CD8-positive, alpha-beta memory T cell (primary cell): ENCODE results near the gene CCDC138. TPM values are rescaled to one million over a fixed set of nuclear protein-coding genes. Genes with fewer than 3 reads are reported as not detected.

Source experiments
- CTCF ChIA-PET: fragments of 350-600 bp; sonication (Branson Sonifier 250); formaldehyde crosslinking; loops from one replicate; lab custom pipeline; 2021; ENCODE audit warnings: antibody characterized with exemption; lab: Charles Lee
- POLR2A ChIA-PET: fragments of 350-600 bp; sonication (Branson Sonifier 250); formaldehyde crosslinking; loops from one replicate; lab custom pipeline; 2021; ENCODE audit warnings: antibody characterized with exemption; lab: Charles Lee
- DNase-seq, 5 donors: peaks; one replicate each; pipeline versions ENCODE4 v3.0.0 to v3.0.0-alpha.2; 2020 to 2022; ENCODE audit warnings: mixed read lengths in 1 of 5
- H3K27ac ChIP-seq: one replicate; pipeline ENCODE4 v1.7.0; 2013; ENCODE audit warnings: low read depth, mild to moderate bottlenecking, low read length, moderate library complexity
- H3K27me3 ChIP-seq: 2 replicates; pipeline ENCODE4 v1.7.0; 2013; ENCODE audit warnings: low read length, mild to moderate bottlenecking; ENCODE audit not compliant: insufficient read depth, poor library complexity, severe bottlenecking
- H3K36me3 ChIP-seq: 2 replicates; pipeline ENCODE4 v1.7.0; 2013; ENCODE audit warnings: mild to moderate bottlenecking, low read length, moderate library complexity; ENCODE audit not compliant: insufficient read depth
- H3K4me1 ChIP-seq: 2 replicates; pipeline ENCODE4 v1.7.0; 2013; ENCODE audit warnings: mild to moderate bottlenecking, low read length, moderate library complexity; ENCODE audit not compliant: insufficient read depth
- H3K4me3 ChIP-seq: 2 replicates; pipeline ENCODE4 v1.7.0; 2013; ENCODE audit warnings: mild to moderate bottlenecking, low read length
- H3K9me3 ChIP-seq: 2 replicates; pipeline ENCODE4 v1.7.0; 2013; ENCODE audit warnings: mild to moderate bottlenecking, low read length
- H3K27ac Mint-ChIP-seq, 8 donors: one replicate each; pipeline ENCODE4 v1.8.0; 2020 to 2021; ENCODE audit warnings: mixed read lengths in 8 of 8, mild to moderate bottlenecking in 6 of 8, inconsistent platforms in 3 of 8, moderate library complexity in 3 of 8
- H3K27me3 Mint-ChIP-seq, 2 donors: one replicate each; pipeline ENCODE4 v1.8.0; 2020 to 2021; ENCODE audit warnings: mixed read lengths in 2 of 2, mild to moderate bottlenecking in 1 of 2, moderate library complexity in 1 of 2
- H3K36me3 Mint-ChIP-seq, 3 donors: one replicate each; pipeline ENCODE4 v1.8.0; 2020 to 2021; ENCODE audit warnings: mixed read lengths in 3 of 3, inconsistent platforms in 1 of 3, mild to moderate bottlenecking in 1 of 3
- H3K4me1 Mint-ChIP-seq, 3 donors: one replicate each; pipeline ENCODE4 v1.8.0; 2020 to 2021; ENCODE audit warnings: mixed read lengths in 3 of 3, inconsistent platforms in 1 of 3, mild to moderate bottlenecking in 1 of 3
- H3K4me3 Mint-ChIP-seq, 7 donors: one replicate each; pipeline ENCODE4 v1.8.0; 2020 to 2021; ENCODE audit warnings: mixed read lengths in 7 of 7, mild to moderate bottlenecking in 6 of 7, moderate library complexity in 4 of 7, inconsistent platforms in 2 of 7
- H3K9me3 Mint-ChIP-seq, 5 donors: one replicate each; pipeline ENCODE4 v1.8.0; 2020 to 2022; ENCODE audit warnings: mixed read lengths in 5 of 5, mild to moderate bottlenecking in 3 of 5, moderate library complexity in 2 of 5, inconsistent platforms in 1 of 5
- polyA plus RNA-seq: library from polyadenylated mRNA; unstranded; fragments of 300-500 nt; fragmentation: Illumina TruSeq; gene quantifications from one replicate; pipeline ENCODE4 v1.2.3, GENCODE V29; 2021
- total RNA-seq, 2 experiments: library from RNA; stranded (reverse); gene quantifications; one replicate each; pipeline ENCODE4 v1.2.3, GENCODE V29; 2021

CCDC138 gene
- total and polyA plus RNA-seq, 3 experiments from 2014 or later, result 4.4 to 16.2 (median 12.8) TPM

DNA sequence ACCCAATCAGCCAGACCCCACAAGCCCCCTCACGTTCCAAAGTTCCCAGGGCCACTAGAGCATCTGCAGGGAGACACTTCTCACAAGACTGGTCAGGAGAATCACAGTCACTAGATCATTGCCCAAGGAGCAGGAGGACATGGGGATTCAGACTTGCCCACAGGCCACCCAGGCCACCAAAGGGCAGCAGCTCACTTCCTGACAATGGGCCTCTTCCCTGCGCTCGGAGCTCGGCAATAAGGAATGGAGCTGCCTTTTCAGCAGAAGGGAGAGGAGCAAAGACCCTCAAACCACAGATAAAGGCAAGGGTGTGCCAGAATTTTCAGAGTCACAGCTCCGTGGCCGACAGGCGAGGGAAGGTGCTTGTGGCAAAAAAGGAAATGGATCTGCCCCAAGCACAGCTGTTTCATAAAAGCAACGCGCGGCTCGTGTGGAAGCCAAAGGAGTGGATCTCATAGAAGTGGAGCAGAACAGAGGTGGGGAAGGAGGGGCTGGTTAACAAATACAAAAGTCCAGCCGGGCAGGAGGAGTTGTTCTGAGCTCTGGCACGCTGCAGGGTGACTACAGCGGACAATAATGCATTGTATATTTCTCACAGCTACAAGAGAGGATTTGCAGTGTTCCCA lies 130.3 kb downstream of the CCDC138 start:
- no peak for DNase-seq
- Mint-ChIP-seq H3K9me3 (no peaks in the 10 kb centered on the region), H3K36me3 (no peaks in the 10 kb centered on the region), H3K4me3 (no peak overlapping the region), H3K4me1 (no peaks in the 10 kb centered on the region), H3K27ac (peak overlapping the region in 2 of 8 donors; percentile 7 to 74), H3K27me3 (peaks cover 2 to 5% of the 10 kb centered on the region in 2 donors)
- Histone ChIP-seq H3K27me3 (no peaks in the 10 kb centered on the region), H3K36me3 (no peaks in the 10 kb centered on the region), H3K4me3 (no peak overlapping the region), H3K4me1 (no peaks in the 10 kb centered on the region), H3K9me3 (no peaks in the 10 kb centered on the region), H3K27ac (no peak overlapping the region)
- POLR2A ChIA-PET, result no interaction called here
- CTCF ChIA-PET, result interaction anchor here (1.0 kb wide), 1 partner anchor 14 kb away, joined by 3 read pairs; no protein-coding TSS in a partner anchor

DNA sequence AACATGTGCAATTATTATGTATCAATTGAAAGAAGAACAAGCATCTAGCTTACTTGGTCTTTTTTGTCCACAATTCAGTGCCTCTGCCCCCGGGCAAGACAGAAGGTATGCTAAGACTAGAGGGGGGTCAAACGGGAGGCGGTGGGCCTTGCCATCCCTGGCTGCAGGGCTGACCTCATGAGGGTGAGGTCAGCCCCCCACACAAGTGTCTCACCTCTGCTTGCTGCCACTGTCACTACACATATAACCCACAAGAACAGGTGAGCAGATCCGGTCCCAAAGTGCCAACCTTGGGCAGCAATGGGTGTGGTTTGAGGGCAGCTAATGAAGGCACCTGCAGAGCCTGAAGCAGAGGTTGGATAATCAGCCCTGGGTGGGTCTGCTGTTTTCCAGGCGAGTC lies 131.0 kb downstream of the CCDC138 start:
- Mint-ChIP-seq H3K4me1 (no peaks in the 10 kb centered on the region), H3K27ac (peak overlapping the region in 1 of 8 donors; percentile 7), H3K36me3 (no peaks in the 10 kb centered on the region), H3K27me3 (peaks cover 2 to 5% of the 10 kb centered on the region in 2 donors), H3K9me3 (no peaks in the 10 kb centered on the region), H3K4me3 (no peak overlapping the region)
- ChIA-PET CTCF (interaction anchor here (1.0 kb wide), 1 partner anchor 13 kb away, joined by 3 read pairs; no protein-coding TSS in a partner anchor), POLR2A (no interaction called here)
- Histone ChIP-seq H3K27me3 (no peaks in the 10 kb centered on the region), H3K36me3 (no peaks in the 10 kb centered on the region), H3K4me1 (no peaks in the 10 kb centered on the region), H3K27ac (no peak overlapping the region), H3K4me3 (no peak overlapping the region), H3K9me3 (no peaks in the 10 kb centered on the region)
- DNase-seq, result no peak

DNA sequence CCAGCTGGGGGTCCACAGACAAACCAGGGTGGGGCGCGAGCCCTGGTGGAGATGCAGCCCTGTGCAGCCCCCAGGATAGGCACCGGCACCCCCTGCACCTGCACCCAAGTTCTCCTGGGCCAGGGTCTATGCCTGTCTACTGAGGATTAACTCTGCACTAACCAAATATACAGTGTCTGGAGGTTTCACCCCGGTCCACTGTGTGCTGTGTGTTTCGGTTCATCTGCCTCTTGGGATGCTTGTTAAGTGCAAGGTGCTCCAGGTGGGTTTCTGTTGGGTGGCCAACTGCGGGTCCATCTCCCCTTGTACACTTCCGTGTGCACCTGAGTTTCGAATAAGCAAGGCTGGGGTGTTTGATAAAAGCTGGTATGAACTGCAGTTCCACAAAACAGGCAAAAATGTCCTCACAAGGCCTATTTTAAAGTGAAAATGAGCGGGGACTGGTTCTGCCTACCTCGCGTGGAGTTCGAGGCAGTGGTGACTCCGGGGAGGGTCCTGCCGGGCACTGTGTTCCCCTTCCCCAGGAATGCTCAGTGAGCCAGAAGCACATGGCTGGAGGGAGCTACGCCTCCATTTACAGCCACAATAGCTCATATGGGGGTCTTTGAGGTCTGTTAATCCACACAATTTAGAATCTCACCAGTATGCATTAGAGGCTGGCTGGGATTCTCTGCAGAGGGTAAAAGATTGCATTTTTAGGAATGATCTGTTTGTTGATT lies 131.7 kb downstream of the CCDC138 start:
- no peak overlapping the region for H3K4me3 ChIP-seq
- H3K27me3 ChIP-seq, result no peaks in the 10 kb centered on the region
- Mint-ChIP-seq H3K9me3 (no peaks in the 10 kb centered on the region), H3K4me1 (no peaks in the 10 kb centered on the region), H3K4me3 (no peak overlapping the region), H3K36me3 (no peaks in the 10 kb centered on the region), H3K27ac (no peak overlapping the region), H3K27me3 (peaks cover 2 to 5% of the 10 kb centered on the region in 2 donors)
- ChIA-PET POLR2A (no interaction called here), CTCF (no interaction called here)
- no peaks in the 10 kb centered on the region for H3K4me1 ChIP-seq
- H3K36me3 ChIP-seq, result peaks cover 5% of the 10 kb centered on the region
- no peak for DNase-seq
- H3K27ac ChIP-seq, result no peak overlapping the region
- H3K9me3 ChIP-seq, result no peaks in the 10 kb centered on the region

DNA sequence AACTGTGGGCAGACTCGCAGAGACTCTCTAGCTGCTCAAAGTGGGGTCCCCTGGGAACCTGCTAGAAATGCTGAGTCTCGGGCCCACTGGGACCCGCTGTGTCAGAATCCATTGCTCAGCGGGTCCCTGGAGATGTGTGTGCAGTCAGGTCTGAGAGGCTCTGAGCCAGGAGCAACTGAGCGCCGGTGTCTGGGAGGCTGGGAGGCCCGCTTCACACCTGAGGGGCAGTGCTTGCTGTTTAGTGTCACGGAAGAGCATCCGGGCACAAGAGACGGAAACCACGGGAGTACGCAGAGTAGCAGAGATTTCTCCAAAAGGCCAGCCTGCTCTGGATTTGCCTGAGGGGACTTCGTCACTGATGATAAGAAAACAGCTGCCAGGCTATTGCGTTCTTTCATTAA lies 132.4 kb downstream of the CCDC138 start:
- H3K9me3 Mint-ChIP-seq, result no peaks in the 10 kb centered on the region
- Histone ChIP-seq H3K9me3 (no peaks in the 10 kb centered on the region), H3K27me3 (no peaks in the 10 kb centered on the region), H3K36me3 (peaks cover 5% of the 10 kb centered on the region), H3K4me3 (no peak overlapping the region), H3K27ac (no peak overlapping the region), H3K4me1 (no peaks in the 10 kb centered on the region)
- CTCF ChIA-PET, result no interaction called here
- no peaks in the 10 kb centered on the region for H3K4me1 Mint-ChIP-seq
- DNase-seq, result no peak
- H3K27me3 Mint-ChIP-seq, result peaks cover 0 to 5% of the 10 kb centered on the region in 2 donors
- H3K27ac Mint-ChIP-seq, result no peak overlapping the region
- H3K36me3 Mint-ChIP-seq, result no peaks in the 10 kb centered on the region
- H3K4me3 Mint-ChIP-seq, result no peak overlapping the region
- POLR2A ChIA-PET, result no interaction called here

DNA sequence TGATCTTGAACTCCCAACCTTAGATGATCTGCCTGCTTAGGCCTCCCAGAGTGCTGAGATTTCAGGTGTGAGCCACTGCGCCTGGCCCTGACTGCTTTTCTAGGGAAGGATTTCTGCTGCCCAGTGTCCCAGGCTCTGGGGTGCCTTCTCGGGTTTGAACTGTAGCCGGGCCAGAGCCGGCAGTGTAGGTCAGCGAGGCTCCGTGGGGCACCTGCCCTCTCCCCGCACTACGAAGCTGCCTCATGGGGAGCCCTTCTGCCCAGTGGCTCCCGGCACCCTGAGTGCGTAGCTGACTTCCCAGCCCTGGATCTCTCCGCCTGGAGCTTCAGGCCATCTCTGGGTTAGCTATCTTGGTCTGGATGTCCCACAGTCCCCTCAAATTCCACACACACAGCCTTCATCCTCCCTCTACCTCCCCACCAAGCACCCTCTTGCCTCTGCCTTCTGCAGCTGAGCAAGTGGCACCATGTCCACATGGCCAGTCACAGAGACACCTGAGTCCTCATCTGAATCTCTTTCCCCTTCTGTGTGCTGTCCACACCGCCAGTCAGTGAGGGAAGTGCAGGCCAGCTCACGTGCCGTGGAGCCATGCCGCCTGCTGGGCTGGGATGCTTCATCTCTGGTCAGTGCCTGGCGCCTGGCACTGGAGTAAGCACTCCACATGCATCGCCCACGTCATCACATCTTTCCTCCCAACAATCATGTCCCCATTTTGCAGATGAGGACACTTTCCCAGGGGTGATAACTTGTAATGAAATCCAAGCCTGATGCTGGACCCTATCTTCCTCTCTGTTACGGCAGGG lies 133.2 kb downstream of the CCDC138 start:
- Histone ChIP-seq H3K4me3 (no peak overlapping the region), H3K36me3 (peaks cover 5% of the 10 kb centered on the region), H3K4me1 (no peaks in the 10 kb centered on the region), H3K27me3 (no peaks in the 10 kb centered on the region), H3K27ac (no peak overlapping the region), H3K9me3 (no peaks in the 10 kb centered on the region)
- H3K27ac Mint-ChIP-seq, result peak overlapping the region in 1 of 8 donors; percentile 39
- H3K27me3 Mint-ChIP-seq, result peaks cover 0 to 5% of the 10 kb centered on the region in 2 donors
- H3K4me3 Mint-ChIP-seq, result no peak overlapping the region
- H3K4me1 Mint-ChIP-seq, result no peaks in the 10 kb centered on the region
- H3K36me3 Mint-ChIP-seq, result no peaks in the 10 kb centered on the region
- ChIA-PET CTCF (no interaction called here), POLR2A (no interaction called here)
- no peaks in the 10 kb centered on the region for H3K9me3 Mint-ChIP-seq
- DNase-seq, result no peak

DNA sequence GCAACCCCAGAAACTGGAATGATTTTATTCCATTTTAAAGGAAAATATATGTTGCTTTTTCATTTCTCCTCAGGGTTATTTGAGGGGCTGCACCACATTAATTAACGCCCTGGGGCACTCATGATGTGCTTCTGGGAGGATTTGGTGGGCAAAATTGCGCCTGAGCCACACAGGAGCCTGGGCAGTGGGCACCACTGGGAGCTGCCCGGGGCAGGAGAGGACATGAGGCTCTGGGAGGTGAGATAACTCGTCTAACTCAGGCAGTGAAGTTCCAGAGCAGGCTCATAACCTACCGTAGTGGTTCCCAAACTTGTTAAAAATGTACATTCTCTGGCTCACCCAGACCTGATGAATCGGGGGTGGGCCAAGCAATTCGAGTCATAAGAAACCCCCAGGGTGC lies 134.1 kb downstream of the CCDC138 start:
- ChIA-PET CTCF (no interaction called here), POLR2A (no interaction called here)
- no peak overlapping the region for H3K4me3 Mint-ChIP-seq
- H3K27ac ChIP-seq, result no peak overlapping the region
- DNase-seq, result no peak
- H3K4me1 Mint-ChIP-seq, result no peaks in the 10 kb centered on the region
- no peak overlapping the region for H3K4me3 ChIP-seq
- H3K36me3 Mint-ChIP-seq, result no peaks in the 10 kb centered on the region
- H3K27ac Mint-ChIP-seq, result no peak overlapping the region
- no peaks in the 10 kb centered on the region for H3K9me3 Mint-ChIP-seq
- H3K27me3 Mint-ChIP-seq, result peaks cover 0 to 5% of the 10 kb centered on the region in 2 donors
- H3K4me1 ChIP-seq, result no peaks in the 10 kb centered on the region
- no peaks in the 10 kb centered on the region for H3K27me3 ChIP-seq
- H3K36me3 ChIP-seq, result peaks cover 5% of the 10 kb centered on the region
- H3K9me3 ChIP-seq, result no peaks in the 10 kb centered on the region

DNA sequence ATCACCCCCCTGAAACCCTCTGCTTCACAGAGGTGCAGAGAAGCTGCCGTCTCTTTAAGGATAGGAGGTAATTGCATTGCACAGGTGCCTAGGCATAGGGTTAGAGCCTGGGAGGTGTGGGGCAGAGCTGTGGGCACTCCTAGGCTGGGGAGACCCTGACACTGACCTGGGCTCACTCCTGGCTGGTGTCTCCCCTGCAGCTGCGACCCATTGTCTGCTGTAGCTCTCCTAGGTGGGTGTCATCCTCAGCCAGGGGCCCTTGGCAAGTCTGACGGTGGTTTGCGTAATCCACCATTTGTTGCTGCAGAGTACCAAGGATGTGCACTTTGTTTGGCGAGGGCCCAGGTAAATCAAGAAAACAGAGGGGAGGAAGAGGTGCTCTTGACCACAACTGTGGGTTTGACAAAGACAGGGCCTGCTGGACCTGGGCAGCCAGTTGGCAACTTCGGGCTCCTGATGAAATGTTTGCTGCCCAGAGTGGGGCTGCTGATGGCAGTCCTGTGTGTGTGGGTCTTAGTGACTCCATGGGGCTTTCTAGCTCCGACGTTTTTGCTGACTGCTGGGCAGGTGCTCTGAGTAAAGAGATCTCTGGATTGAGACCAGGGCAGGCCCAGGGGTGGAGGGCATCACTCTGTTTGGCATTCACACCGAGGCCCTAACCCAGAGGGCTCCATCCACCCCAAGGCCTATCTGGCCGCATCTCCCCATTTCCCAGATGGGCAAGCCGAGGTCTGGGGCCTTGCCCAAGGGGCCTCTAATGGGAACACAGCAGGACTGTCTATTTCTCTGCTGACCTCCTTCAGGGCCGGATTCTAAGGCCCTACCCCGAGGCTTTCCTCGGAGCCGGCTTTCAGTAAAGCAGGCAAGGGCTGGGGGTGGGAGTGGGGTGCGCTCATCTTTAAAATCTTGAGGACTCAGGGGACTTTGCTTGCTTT lies 134.8 kb downstream of the CCDC138 start:
- H3K9me3 Mint-ChIP-seq, result no peaks in the 10 kb centered on the region
- POLR2A ChIA-PET, result no interaction called here
- no peaks in the 10 kb centered on the region for H3K9me3 ChIP-seq
- no peaks in the 10 kb centered on the region for H3K4me1 ChIP-seq
- H3K36me3 Mint-ChIP-seq, result no peaks in the 10 kb centered on the region
- peaks cover 0 to 5% of the 10 kb centered on the region in 2 donors for H3K27me3 Mint-ChIP-seq
- CTCF ChIA-PET, result no interaction called here
- no peak overlapping the region for H3K4me3 ChIP-seq
- peaks cover 5% of the 10 kb centered on the region for H3K36me3 ChIP-seq
- no peak overlapping the region for H3K27ac ChIP-seq
- H3K27me3 ChIP-seq, result no peaks in the 10 kb centered on the region
- DNase-seq, result no peak
- no peak overlapping the region for H3K4me3 Mint-ChIP-seq
- H3K27ac Mint-ChIP-seq, result no peak overlapping the region
- H3K4me1 Mint-ChIP-seq, result no peaks in the 10 kb centered on the region
